Osteocyte (in vitro differentiated cells): ENCODE data around the gene RAP1A. TPM values are rescaled to one million over a fixed set of nuclear protein-coding genes. Genes with fewer than 3 reads are reported as not detected.
"Not testable (repeated sequence)": the region's sequence is repeated elsewhere in the genome, so short reads cannot be mapped to it uniquely, and the experiment has no call there.

ENCODE experiments used
- DNase-seq: peaks from one replicate; pipeline ENCODE4 v3.0.0; 2021; ENCODE audit warnings: mixed read lengths; ENCODE audit not compliant: unreplicated experiment; ENCODE audit errors: extremely low spot score
- H3K27ac Mint-ChIP-seq: one replicate; pipeline ENCODE4 v1.8.0; 2021; ENCODE audit warnings: mild to moderate bottlenecking, mixed read lengths; ENCODE audit not compliant: unreplicated experiment
- H3K27me3 Mint-ChIP-seq: one replicate; pipeline ENCODE4 v1.8.0; 2021; ENCODE audit warnings: mixed read lengths; ENCODE audit not compliant: unreplicated experiment
- H3K36me3 Mint-ChIP-seq: one replicate; pipeline ENCODE4 v1.8.0; 2021; ENCODE audit warnings: mixed read lengths; ENCODE audit not compliant: unreplicated experiment
- H3K4me1 Mint-ChIP-seq: one replicate; pipeline ENCODE4 v1.8.0; 2021; ENCODE audit warnings: mixed read lengths; ENCODE audit not compliant: unreplicated experiment
- H3K4me3 Mint-ChIP-seq: one replicate; pipeline ENCODE4 v1.8.0; 2021; ENCODE audit warnings: mild to moderate bottlenecking, moderate library complexity, mixed read lengths; ENCODE audit not compliant: unreplicated experiment
- H3K9me3 Mint-ChIP-seq: one replicate; pipeline ENCODE4 v1.8.0; 2021; ENCODE audit warnings: mixed read lengths; ENCODE audit not compliant: unreplicated experiment
- CTCF ChIP-seq: fragments of 200-600 bp; sonication (generic); IDR thresholded peaks from 2 replicates; pipeline ENCODE4 v1.5.0; 2021; ENCODE audit warnings: antibody characterized with exemption, mild to moderate bottlenecking, moderate library complexity
- total RNA-seq: library from RNA; stranded (reverse); gene quantifications from 2 replicates; pipeline ENCODE4 v1.2.1, GENCODE V29; 2021

The RAP1A gene
- total RNA-seq, 1 donor from 2014 or later: 48.3 TPM

DNA sequence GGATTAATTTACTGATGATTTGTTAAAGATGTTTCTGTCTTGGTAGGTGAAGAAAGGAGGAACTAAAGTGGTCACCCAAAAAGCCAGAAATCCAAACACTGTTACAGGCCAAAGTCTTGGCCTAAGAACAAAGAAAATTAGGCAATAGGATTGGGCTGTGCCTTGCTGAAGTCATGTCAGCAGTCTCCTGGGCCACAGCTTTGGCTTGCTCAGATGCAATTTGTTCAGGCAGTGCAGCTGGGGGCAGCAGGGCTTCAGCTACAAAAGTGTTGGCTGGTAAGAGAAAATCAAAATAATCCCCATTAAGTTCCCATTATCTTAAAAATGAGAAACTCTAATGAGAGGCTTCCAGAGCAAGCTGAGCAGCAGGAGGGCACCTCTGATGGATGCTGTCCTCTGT lies 14.0 kb upstream of the RAP1A start:
- peaks cover 5% of the 10 kb centered on the region for H3K4me1 Mint-ChIP-seq
- H3K9me3 Mint-ChIP-seq: no peaks in the 10 kb centered on the region
- no peak overlapping the region for H3K27ac Mint-ChIP-seq
- DNase-seq: no peak
- no peak overlapping the region for H3K4me3 Mint-ChIP-seq
- H3K36me3 Mint-ChIP-seq: no peaks in the 10 kb centered on the region
- no peak for TF ChIP-seq CTCF
- peaks cover 33% of the 10 kb centered on the region for H3K27me3 Mint-ChIP-seq

GRCh38 chr1:111606457-111607215 lies 13.0 kb upstream of the RAP1A start:
- not testable (repeated sequence) for H3K27ac Mint-ChIP-seq, H3K4me1 Mint-ChIP-seq, DNase-seq, H3K36me3 Mint-ChIP-seq, H3K4me3 Mint-ChIP-seq, H3K9me3 Mint-ChIP-seq
- peaks cover 38% of the 10 kb centered on the region for H3K27me3 Mint-ChIP-seq

DNA sequence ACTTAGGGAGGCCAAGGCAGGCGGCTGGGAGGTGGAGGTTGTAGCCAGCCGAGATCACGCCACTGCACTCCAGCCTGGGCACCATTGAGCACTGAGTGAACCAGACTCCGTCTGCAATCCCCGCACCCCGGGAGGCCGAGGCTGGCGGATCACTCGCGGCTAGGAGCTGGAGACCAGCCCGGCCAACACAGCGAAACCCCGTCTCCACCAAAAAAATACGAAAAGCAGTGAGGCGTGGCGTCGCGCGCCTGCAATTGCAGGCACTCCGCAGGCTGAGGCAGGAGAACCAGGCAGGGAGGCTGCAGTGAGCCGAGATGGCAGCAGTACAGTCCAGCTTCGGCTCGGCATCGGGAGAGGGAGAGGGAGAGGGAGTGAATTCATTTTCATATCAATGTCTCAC lies 11.1 kb upstream of the RAP1A start:
- not testable (repeated sequence) for H3K36me3 Mint-ChIP-seq, H3K9me3 Mint-ChIP-seq, DNase-seq, H3K27ac Mint-ChIP-seq, H3K4me3 Mint-ChIP-seq, H3K4me1 Mint-ChIP-seq
- peaks cover 31% of the 10 kb centered on the region for H3K27me3 Mint-ChIP-seq

DNA sequence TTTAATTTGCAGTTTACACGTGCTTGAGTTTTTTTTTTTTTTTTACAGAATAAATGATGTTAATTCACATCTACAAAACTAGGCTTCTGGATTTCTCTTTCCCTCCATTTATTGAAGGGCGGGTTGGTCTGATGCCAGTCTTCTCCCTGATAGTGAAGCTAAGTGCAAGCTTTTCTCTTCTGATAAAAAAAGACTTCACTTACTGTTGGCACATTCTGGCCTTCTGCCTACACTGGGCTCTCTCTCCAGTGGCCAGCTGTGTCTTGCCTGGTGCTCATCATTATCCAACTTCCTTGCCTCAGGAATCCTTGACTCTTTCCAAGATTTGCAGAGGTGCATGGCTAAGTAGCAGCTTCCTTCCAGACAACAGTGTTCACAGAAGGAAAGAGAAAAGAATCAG lies 7.6 kb upstream of the RAP1A start:
- H3K27me3 Mint-ChIP-seq: peaks cover 27% of the 10 kb centered on the region
- H3K36me3 Mint-ChIP-seq: no peaks in the 10 kb centered on the region
- no peaks in the 10 kb centered on the region for H3K4me1 Mint-ChIP-seq
- no peak for DNase-seq
- no peak overlapping the region for H3K4me3 Mint-ChIP-seq
- H3K27ac Mint-ChIP-seq: no peak overlapping the region
- no peak for TF ChIP-seq CTCF
- H3K9me3 Mint-ChIP-seq: no peaks in the 10 kb centered on the region

- no peak for DNase-seq
- peaks cover 12% of the 10 kb centered on the region for H3K27me3 Mint-ChIP-seq
- H3K27ac Mint-ChIP-seq: no peak overlapping the region
- no peaks in the 10 kb centered on the region for H3K9me3 Mint-ChIP-seq
- TF ChIP-seq CTCF: no peak
- H3K4me1 Mint-ChIP-seq: peaks cover 12% of the 10 kb centered on the region
- H3K4me3 Mint-ChIP-seq: no peak overlapping the region
- H3K36me3 Mint-ChIP-seq: no peaks in the 10 kb centered on the region
Observed at GRCh38 chr1:111615870-111616715, 3.5 kb upstream of the RAP1A start.

DNA sequence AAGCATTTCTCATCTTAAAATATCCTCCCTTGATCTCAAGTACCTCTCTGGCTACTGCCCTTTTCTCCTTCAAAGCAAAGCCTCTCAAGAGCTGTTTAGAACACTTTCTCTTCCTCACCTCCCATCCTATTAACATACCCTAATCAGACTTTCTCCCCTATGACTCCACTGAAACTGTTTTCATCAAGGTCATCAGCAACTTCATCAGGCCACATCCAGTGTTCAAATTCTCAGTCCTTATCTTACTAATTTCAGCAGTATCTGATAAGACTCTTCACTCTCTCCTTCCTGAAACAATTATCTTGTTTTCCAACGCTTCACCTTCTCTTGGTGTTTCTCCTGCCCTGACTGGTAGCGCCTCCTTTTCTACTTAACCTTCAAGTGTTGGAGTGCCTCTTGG lies 1.5 kb upstream of the RAP1A start:
- H3K4me3 Mint-ChIP-seq: no peak overlapping the region
- H3K36me3 Mint-ChIP-seq: no peaks in the 10 kb centered on the region
- H3K4me1 Mint-ChIP-seq: peaks cover 29% of the 10 kb centered on the region
- no peaks in the 10 kb centered on the region for H3K27me3 Mint-ChIP-seq
- TF ChIP-seq CTCF: no peak
- no peak overlapping the region for H3K27ac Mint-ChIP-seq
- no peak for DNase-seq
- no peaks in the 10 kb centered on the region for H3K9me3 Mint-ChIP-seq
